ENCODE data around the gene CPLX4.

DNA sequence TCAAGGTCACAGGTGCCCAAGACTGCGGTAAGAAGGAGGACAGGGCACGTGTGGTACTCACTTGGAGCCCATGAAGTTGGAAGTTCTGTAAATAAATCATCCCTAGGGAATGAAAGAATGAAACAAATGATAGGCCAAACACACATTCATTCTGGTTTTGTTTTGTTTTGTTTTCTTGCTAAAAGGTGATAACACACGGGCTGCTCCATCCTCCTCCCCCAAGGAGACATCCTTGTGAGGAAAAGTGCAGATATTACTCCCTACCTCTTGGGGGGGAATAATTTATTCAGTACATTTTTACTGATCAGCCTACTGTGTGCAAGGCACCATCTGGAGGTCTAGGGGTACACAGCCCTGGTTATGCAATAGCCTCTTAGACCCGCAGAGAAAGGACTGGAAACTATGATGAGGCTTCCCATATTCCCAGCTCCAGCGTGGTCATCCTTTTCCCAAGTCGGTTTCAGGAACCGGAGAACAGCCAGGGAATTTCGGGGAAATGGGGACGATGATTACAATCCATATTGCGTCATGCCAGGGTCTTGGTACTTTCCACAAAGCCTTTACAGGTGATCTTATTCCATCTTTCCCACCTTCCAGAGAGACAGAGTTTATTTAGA, 51.5 kb downstream of the CPLX4 start:
- TF ChIP-seq, protein P1, sequence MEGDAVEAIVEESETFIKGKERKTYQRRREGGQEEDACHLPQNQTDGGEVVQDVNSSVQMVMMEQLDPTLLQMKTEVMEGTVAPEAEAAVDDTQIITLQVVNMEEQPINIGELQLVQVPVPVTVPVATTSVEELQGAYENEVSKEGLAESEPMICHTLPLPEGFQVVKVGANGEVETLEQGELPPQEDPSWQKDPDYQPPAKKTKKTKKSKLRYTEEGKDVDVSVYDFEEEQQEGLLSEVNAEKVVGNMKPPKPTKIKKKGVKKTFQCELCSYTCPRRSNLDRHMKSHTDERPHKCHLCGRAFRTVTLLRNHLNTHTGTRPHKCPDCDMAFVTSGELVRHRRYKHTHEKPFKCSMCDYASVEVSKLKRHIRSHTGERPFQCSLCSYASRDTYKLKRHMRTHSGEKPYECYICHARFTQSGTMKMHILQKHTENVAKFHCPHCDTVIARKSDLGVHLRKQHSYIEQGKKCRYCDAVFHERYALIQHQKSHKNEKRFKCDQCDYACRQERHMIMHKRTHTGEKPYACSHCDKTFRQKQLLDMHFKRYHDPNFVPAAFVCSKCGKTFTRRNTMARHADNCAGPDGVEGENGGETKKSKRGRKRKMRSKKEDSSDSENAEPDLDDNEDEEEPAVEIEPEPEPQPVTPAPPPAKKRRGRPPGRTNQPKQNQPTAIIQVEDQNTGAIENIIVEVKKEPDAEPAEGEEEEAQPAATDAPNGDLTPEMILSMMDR (CRISPR knock-in tag; IDR thresholded peaks at IDR 0.05), result no peak
- TF ChIP-seq PHF8 (CRISPR knock-in tag; IDR thresholded peaks at IDR 0.05) (no peak), POLR2AphosphoS5 (IDR thresholded peaks at IDR 0.05; ENCODE audit: low read depth, low read length) (no peak)
